Body of pancreas (tissue), 4 donors: ENCODE results near the gene DSCAM.

Experiments
- CTCF ChIP-seq, 7 experiments: fragments of 450-650 bp in 4 of 7; fragments of 200-600 bp in 3 of 7; sonication (generic) in 3 of 7; IDR thresholded peaks; one replicate each; pipeline ENCODE4 v1.5.1; 2016 to 2019; ENCODE audit warnings: antibody characterized with exemption in 7 of 7
- POLR2A ChIP-seq, 3 donors: fragments of 450-650 bp; IDR thresholded peaks; one replicate each; pipeline ENCODE4 v1.6.1; 2016; ENCODE audit warnings: antibody characterized with exemption in 3 of 3, mild to moderate bottlenecking in 2 of 3

GRCh38 chr21:40829308-40829707, 17.6 kb downstream of the DSCAM start:
- TF ChIP-seq CTCF (IDR thresholded peaks at IDR 0.05) (no peak), POLR2A (IDR thresholded peaks at IDR 0.05) (no peak)
